GM12878 (cell line): ENCODE data around the gene ERP44. TPM values are rescaled to one million over a fixed set of nuclear protein-coding genes. Genes with fewer than 3 reads are reported as not detected.
"Not testable (repeated sequence)": the region's sequence is repeated elsewhere in the genome, so short reads cannot be mapped to it uniquely, and the experiment has no call there.

ENCODE experiments used
- ATAC-seq: fragments of 200-7000 bp; cut with Tn5 transposase; 3 replicates; pipeline ENCODE4 v1.9.1; 2020; ENCODE audit warnings: mild to moderate bottlenecking, moderate library complexity
- BruUV-seq: library from RNA; stranded (reverse); fragments of 400-500 nt; replicated peaks from 2 replicates; lab custom pipeline; 2021; lab: Mats Ljungman, UMichigan
- CTCF ChIA-PET: fragments of 300-600 bp; sonication (Branson Sonifier 250); formaldehyde crosslinking; extraction: SDS; loops from one replicate; lab custom pipeline; 2021; ENCODE audit warnings: inconsistent platforms; lab: Yijun Ruan, JAX
- POLR2A ChIA-PET: fragments of 350-600 bp; formaldehyde crosslinking; extraction: SDS; loops from one replicate; lab custom pipeline; 2021; ENCODE audit warnings: inconsistent platforms; lab: Charles Lee
- RAD21 ChIA-PET: fragments of 300-600 bp; sonication (Branson Sonifier 250); formaldehyde crosslinking; loops from one replicate; lab custom pipeline; 2023; ENCODE audit warnings: antibody characterized with exemption; ENCODE audit not compliant: unreplicated experiment; lab: Charles Lee
- SMC1A ChIA-PET: fragments of 300-600 bp; sonication (Branson Sonifier 250); formaldehyde crosslinking; loops from one replicate; lab custom pipeline; 2023; ENCODE audit not compliant: unreplicated experiment, uncharacterized antibody; lab: Charles Lee
- DNase-seq: peaks from one replicate; pipeline ENCODE4 v3.0.0-alpha.2; 2011; ENCODE audit warnings: low read depth, low spot score
- FAIRE-seq: peaks from 3 replicates; lab custom pipeline; 2011; peaks lifted over from hg19 to GRCh38; lab: Jason Lieb, UNC
- H2AFZ ChIP-seq: 2 replicates; pipeline ENCODE4 v1.6.0; 2011; ENCODE audit warnings: low read depth, low read length, control low read depth; ENCODE audit not compliant: control insufficient read depth
- H3K27ac ChIP-seq: 2 replicates; pipeline ENCODE4 v1.5.1; 2011; ENCODE audit warnings: control low read depth; ENCODE audit not compliant: control insufficient read depth, insufficient read depth
- H3K27me3 ChIP-seq, 2 experiments: replicated peaks in 1 of 2; 2 replicates each; pipeline versions ENCODE4 v1.6.0 to v1.6.1; 2011; ENCODE audit warnings: low read length in 1 of 2; ENCODE audit not compliant: control insufficient read depth in 2 of 2, insufficient read depth in 2 of 2
- H3K36me3 ChIP-seq, 2 experiments: 2 replicates each; pipeline ENCODE4 v1.5.1; 2011; ENCODE audit warnings: low read length in 1 of 2; ENCODE audit not compliant: control insufficient read depth in 2 of 2, insufficient read depth in 2 of 2
- H3K4me1 ChIP-seq: 2 replicates; pipeline ENCODE4 v1.6.1; 2011; ENCODE audit warnings: mild to moderate bottlenecking, low read length, moderate library complexity, mixed read lengths; ENCODE audit not compliant: control insufficient read depth, insufficient read depth
- H3K4me2 ChIP-seq: 2 replicates; pipeline ENCODE4 v1.6.0; 2011; ENCODE audit warnings: control low read depth; ENCODE audit not compliant: control insufficient read depth, insufficient read depth
- H3K4me3 ChIP-seq: fragments of 200-600 bp; sonication (generic); 2 replicates; pipeline ENCODE4 v1.5.1; 2016
- H3K79me2 ChIP-seq: 2 replicates; pipeline ENCODE4 v1.6.0; 2011; ENCODE audit warnings: low read length; ENCODE audit not compliant: control insufficient read depth, insufficient read depth
- H3K9ac ChIP-seq: 2 replicates; pipeline ENCODE4 v1.8.0; 2011; ENCODE audit warnings: low read length, control low read depth, mixed read lengths; ENCODE audit not compliant: control insufficient read depth, insufficient read depth
- H3K9me3 ChIP-seq: replicated peaks from 3 replicates; pipeline ENCODE4 v1.5.1; 2011; ENCODE audit warnings: mild to moderate bottlenecking, low read length; ENCODE audit not compliant: control insufficient read depth, insufficient read depth
- H4K20me1 ChIP-seq: 2 replicates; pipeline ENCODE4 v1.6.0; 2011; ENCODE audit not compliant: control insufficient read depth, insufficient read depth
- SRF ChIP-seq, 2 experiments: IDR thresholded peaks; 2 replicates each; pipeline ENCODE4 v1.6.1; 2011; ENCODE audit warnings: low read depth in 2 of 2, low read length in 2 of 2, mild to moderate bottlenecking in 1 of 2, moderate library complexity in 1 of 2
- WGBS: methylation state at CpG from one replicate; pipeline ENCODE4 v1.1.6; 2016; ENCODE audit warnings: low lambda C conversion rate; ENCODE audit not compliant: insufficient replicate concordance, insufficient coverage; ENCODE audit errors: missing lambda C conversion rate; 5-methylcytosine and 5-hydroxymethylcytosine counted together
- in situ Hi-C: fragments of 300-500 bp; cut with MboI; formaldehyde crosslinking; loops from 9 replicates; pipeline ENCODE4 v1.14.3; 2018; ENCODE audit warnings: mixed read lengths
- intact Hi-C: fragments of 100-400 bp; cut with micrococcal nuclease; formaldehyde crosslinking; loops from one replicate; pipeline ENCODE4 v1.14.2; 2022; ENCODE audit not compliant: unreplicated experiment
- polyA plus RNA-seq, 11 experiments: library from polyadenylated mRNA; depleted of rRNA in 4 of 11; unstranded in 6 of 11; stranded (reverse) in 5 of 11; fragments of >200 nt; fragmentation: Nextera tagmentation in 4 of 11; fragmentation: Illumina TruSeq in 1 of 11; extraction: Ambion mirVana in 4 of 11; extraction: Trizol in 1 of 11; gene quantifications; 1 replicate in 1 of 11; 2 replicates in 10 of 11; pipeline versions ENCODE4 v1.2.1 to v1.2.3, GENCODE V29; 2011 to 2016; ENCODE audit warnings: inconsistent platforms in 2 of 11, missing spikeins in 2 of 11, low read depth in 1 of 11
- total RNA-seq, 4 experiments: library from RNA; depleted of rRNA in 3 of 4; stranded (reverse); fragments of >200 nt in 3 of 4; fragmentation: Illumina TruSeq in 1 of 4; extraction: Trizol in 1 of 4; gene quantifications; 2 replicates each; pipeline versions ENCODE4 v1.2.1 to v1.2.3, GENCODE V29; 2013 to 2021

Gene ERP44
- total and polyA plus RNA-seq, 10 of the 15 experiments (the other 5 are each of a cell fraction or from before 2014, with no cell fraction given), result 11.5 to 52.4 (median 20.2) TPM

- Histone ChIP-seq H3K27me3 (no peaks in the 10 kb centered on the region), H2AFZ (no peak overlapping the region), H3K4me1 (peaks cover 26% of the 10 kb centered on the region), H3K79me2 (peaks cover 26% of the 10 kb centered on the region), H3K4me2 (no peak overlapping the region), H4K20me1 (no peaks in the 10 kb centered on the region), H3K27ac (no peak overlapping the region), H3K4me3 (no peak overlapping the region), H3K9ac (no peak overlapping the region), H3K36me3 (0 out of 4 replicates have a peak, but pooled peaks cover 0 to 4% of the 10 kb centered on the region in 2 experiments), H3K9me3 (no peaks in the 10 kb centered on the region)
- intact Hi-C loops, result no loop called here
- DNase-seq, result no peak
- ChIA-PET SMC1A (interaction anchor here (0.8 to 4.5 kb wide), 8 partner anchors 10 to 823 kb away, joined by 3 to 30 read pairs (median 4); no protein-coding TSS in a partner anchor), RAD21 (interaction anchor here (0.7 to 1.2 kb wide), 5 partner anchors 12 to 152 kb away, joined by 3 to 4 read pairs (median 4); no protein-coding TSS in a partner anchor), CTCF (interaction anchor here (0.7 to 1.6 kb wide), 8 partner anchors 10 to 831 kb away, joined by 3 to 5 read pairs (median 3); no protein-coding TSS in a partner anchor), POLR2A (interaction anchor here (0.8 kb wide), 1 partner anchor 9 kb away, joined by 3 read pairs; no protein-coding TSS in a partner anchor)
- no TSS peak for BruUV-seq
- no peak for TF ChIP-seq SRF (IDR thresholded peaks at IDR 0.05; ENCODE audit: low read depth in 2 of 2, low read length in 2 of 2)
- no peak for FAIRE-seq
- no peak for ATAC-seq
- 82% methylated on average over 3 of the region's 3 CpGs for WGBS
- in situ Hi-C loops, result no loop called here
Measured at GRCh38 chr9:100063185-100063584, 35.6 kb downstream of the ERP44 start.

GRCh38 chr9:100062683-100063082 lies 36.1 kb downstream of the ERP44 start:
- H3K36me3 ChIP-seq, H3K9me3 ChIP-seq, FAIRE-seq, H2AFZ ChIP-seq, ATAC-seq, DNase-seq, H3K9ac ChIP-seq, H3K27ac ChIP-seq, H4K20me1 ChIP-seq, intact Hi-C loops, H3K4me2 ChIP-seq, H3K27me3 ChIP-seq, in situ Hi-C loops, BruUV-seq, H3K4me3 ChIP-seq: not testable (repeated sequence)
- 100% methylated on average over 1 of the region's 1 CpG for WGBS
- RAD21 ChIA-PET, result interaction anchor here (0.7 to 1.2 kb wide), 3 partner anchors 11 to 22 kb away, joined by 3 to 4 read pairs (median 3); no protein-coding TSS in a partner anchor
- POLR2A ChIA-PET, result interaction anchor here (0.6 to 0.7 kb wide), 2 partner anchors 13 to 32 kb away, joined by 3 to 4 read pairs; no protein-coding TSS in a partner anchor
- CTCF ChIA-PET, result interaction anchor here (0.8 to 1.6 kb wide), 4 partner anchors 10 to 34 kb away, joined by 3 read pairs; no protein-coding TSS in a partner anchor
- Histone ChIP-seq H3K79me2 (peaks cover 26% of the 10 kb centered on the region), H3K4me1 (peaks cover 31% of the 10 kb centered on the region)
- SMC1A ChIA-PET, result interaction anchor here (0.8 to 4.5 kb wide), 5 partner anchors 10 to 822 kb away, joined by 3 to 30 read pairs (median 4); no protein-coding TSS in a partner anchor
